Astrocyte of the spinal cord (primary cell): ENCODE measurements around the gene C1GALT1.

Experiments
- DNase-seq: peaks from one replicate; pipeline ENCODE4 v3.0.0; 2011; ENCODE audit warnings: low read depth, low spot score
- H3K4me3 ChIP-seq: 2 replicates; pipeline ENCODE4 v1.5.1; 2011; ENCODE audit warnings: low read depth, mild to moderate bottlenecking, low read length, moderate library complexity
- in situ Hi-C: cut with HindIII; loops from 2 replicates; pipeline ENCODE4 v1.10.0; 2017; ENCODE audit warnings: low sequenced_read_pairs
- TF ChIP-seq, protein P1 (sequence below): IDR thresholded peaks from 2 replicates; pipeline ENCODE4 v1.5.1; 2012; ENCODE audit warnings: low read depth, mild to moderate bottlenecking, low read length, inconsistent platforms

C1GALT1 gene

DNA sequence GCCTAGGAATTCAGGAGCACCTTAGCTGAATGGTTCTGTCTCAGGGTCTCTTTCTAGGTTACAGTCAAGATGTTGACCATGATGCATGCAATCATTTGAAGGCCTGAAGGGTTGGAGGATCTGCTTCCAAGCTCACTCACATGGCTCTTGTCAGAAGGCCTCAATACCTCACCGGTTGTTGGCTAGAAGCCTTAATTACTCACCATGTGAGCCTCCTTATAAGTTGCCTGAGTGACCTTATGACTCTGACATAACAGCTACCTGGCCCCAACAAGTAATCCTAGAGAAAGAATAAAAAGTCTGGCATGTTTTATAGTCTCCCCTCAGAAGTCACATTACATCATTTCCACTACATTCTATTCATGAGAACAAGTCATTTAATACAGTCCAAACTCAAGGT lies 3.4 kb upstream of the C1GALT1 start:
- TF ChIP-seq, protein P1, sequence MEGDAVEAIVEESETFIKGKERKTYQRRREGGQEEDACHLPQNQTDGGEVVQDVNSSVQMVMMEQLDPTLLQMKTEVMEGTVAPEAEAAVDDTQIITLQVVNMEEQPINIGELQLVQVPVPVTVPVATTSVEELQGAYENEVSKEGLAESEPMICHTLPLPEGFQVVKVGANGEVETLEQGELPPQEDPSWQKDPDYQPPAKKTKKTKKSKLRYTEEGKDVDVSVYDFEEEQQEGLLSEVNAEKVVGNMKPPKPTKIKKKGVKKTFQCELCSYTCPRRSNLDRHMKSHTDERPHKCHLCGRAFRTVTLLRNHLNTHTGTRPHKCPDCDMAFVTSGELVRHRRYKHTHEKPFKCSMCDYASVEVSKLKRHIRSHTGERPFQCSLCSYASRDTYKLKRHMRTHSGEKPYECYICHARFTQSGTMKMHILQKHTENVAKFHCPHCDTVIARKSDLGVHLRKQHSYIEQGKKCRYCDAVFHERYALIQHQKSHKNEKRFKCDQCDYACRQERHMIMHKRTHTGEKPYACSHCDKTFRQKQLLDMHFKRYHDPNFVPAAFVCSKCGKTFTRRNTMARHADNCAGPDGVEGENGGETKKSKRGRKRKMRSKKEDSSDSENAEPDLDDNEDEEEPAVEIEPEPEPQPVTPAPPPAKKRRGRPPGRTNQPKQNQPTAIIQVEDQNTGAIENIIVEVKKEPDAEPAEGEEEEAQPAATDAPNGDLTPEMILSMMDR = no peak
- H3K4me3 ChIP-seq = no peak overlapping the region
- in situ Hi-C loops = no loop called here
- DNase-seq = no peak

DNA sequence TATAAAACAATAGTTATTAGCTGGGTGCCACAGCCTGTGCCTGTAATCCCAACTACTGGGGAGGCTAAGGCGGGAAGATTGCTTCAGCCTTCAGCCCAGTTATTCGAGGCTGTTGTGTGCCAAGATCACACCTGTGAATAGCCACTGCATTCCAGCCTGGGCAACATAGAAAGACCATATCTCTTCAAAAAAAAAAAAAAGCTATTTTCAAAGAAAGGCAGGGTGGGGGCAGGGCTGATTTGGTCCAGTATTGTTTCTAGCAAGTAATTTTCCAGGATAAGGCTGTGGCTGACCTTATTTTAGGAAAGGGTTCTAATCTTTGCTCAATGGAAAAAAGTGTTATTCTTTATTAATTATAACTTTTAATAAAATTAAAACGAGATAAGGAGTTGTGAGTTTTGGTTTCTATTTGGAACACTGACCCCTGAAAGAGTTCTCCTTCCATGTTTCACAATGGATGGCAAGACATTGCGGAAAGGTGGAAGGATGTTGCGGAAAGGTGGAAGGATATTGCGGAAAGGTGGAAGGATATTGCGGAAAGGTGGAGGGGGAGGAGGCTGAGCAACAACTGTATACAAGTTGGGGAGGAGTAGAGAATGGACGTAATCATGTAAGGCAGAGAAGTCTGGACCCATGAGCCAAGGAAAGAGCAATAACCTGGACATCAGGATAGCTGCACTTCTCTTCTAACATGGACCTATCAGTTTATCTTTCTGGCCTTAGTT lies 1.5 kb upstream of the C1GALT1 start:
- in situ Hi-C loops = no loop called here
- DNase-seq = no peak
- TF ChIP-seq, protein P1 = no peak
- no peak overlapping the region for H3K4me3 ChIP-seq

GRCh38 chr7:7181519-7182155 lies 707 bp upstream of the C1GALT1 start:
- TF ChIP-seq, protein P1 = no peak
- no peak for DNase-seq
- in situ Hi-C loops = no loop called here
- peak overlapping the region; percentile 53 for H3K4me3 ChIP-seq

GRCh38 chr7:7183061-7183837 lies 905 bp downstream of the C1GALT1 start:
- in situ Hi-C loops = no loop called here
- H3K4me3 ChIP-seq = peak overlapping the region; percentile 96
- DNase-seq = peak; percentile 54
- TF ChIP-seq, protein P1 = no peak

- H3K4me3 ChIP-seq = peak overlapping the region; percentile 96
- TF ChIP-seq, protein P1 = no peak
- in situ Hi-C loops = no loop called here
- peak; percentile 52 for DNase-seq
Measured at GRCh38 chr7:7183838-7184463, 1.6 kb downstream of the C1GALT1 start.

GRCh38 chr7:7185371-7185989 lies 3.1 kb downstream of the C1GALT1 start:
- TF ChIP-seq, protein P1 = no peak
- in situ Hi-C loops = no loop called here
- H3K4me3 ChIP-seq = no peak overlapping the region
- DNase-seq = no peak
